ENCODE results near the gene ATOH7. TPM values are rescaled to one million over a fixed set of nuclear protein-coding genes. Genes with fewer than 3 reads are reported as not detected.
"Not testable (repeated sequence)": the region's sequence is repeated elsewhere in the genome, so short reads cannot be mapped to it uniquely, and the experiment has no call there.

The ATOH7 gene
- total RNA-seq, result not detected in 2 replicates

DNA sequence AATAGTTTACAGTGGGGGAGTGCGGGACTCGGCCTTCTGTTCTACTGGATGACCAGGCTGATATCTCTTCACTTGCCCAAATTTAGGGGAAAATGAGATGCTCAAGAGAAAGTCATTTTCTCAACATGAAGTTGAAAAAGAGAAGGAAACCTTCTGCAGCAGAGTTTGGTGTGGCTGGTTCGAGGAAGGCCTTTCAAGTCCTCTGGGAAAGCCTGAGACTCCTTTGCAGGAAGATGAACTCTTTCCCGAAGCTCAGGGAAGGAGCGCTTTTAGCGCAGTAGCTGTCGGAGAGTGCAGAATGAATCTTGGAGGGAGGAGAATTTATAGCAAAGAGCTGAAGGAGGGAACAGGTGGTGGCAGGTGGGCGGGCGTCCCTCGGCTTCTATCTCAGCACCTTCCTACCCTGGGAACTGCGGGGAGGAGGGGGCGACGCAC, at the start of gene ATOH7:
ATOH7 (minus strand) TSS at position 297 of the 435 bp plus-strand sequence. CDS start 436 bp downstream, outside the sequence.
- intact Hi-C loops (cut with micrococcal nuclease), result loop anchor here (5.0 kb wide), 1 partner anchor 100 kb away; the partner anchor contains the start of genes HNRNPH3 and PBLD
- Mint-ChIP-seq H3K4me1 (ENCODE audit: low read depth) (peaks cover 7% of the 10 kb centered on the region), H3K36me3 (ENCODE audit: low read depth) (no peaks in the 10 kb centered on the region), H3K27me3 (ENCODE audit: low read depth) (peaks cover 50% of the 10 kb centered on the region), H3K4me3 (ENCODE audit: low read depth) (peak within 1 kb of the TSS; percentile 76), H3K27ac (no peak within 1 kb of the TSS), H3K9me3 (no peaks in the 10 kb centered on the region)
- no peak for DNase-seq (ENCODE audit: low spot score)

- H3K27ac Mint-ChIP-seq, result no peak overlapping the region
- H3K27me3 Mint-ChIP-seq (ENCODE audit: low read depth), result no peaks in the 10 kb centered on the region
- H3K4me1 Mint-ChIP-seq (ENCODE audit: low read depth), result peaks cover 3% of the 10 kb centered on the region
- no peaks in the 10 kb centered on the region for H3K36me3 Mint-ChIP-seq (ENCODE audit: low read depth)
- no peak for DNase-seq (ENCODE audit: low spot score)
- intact Hi-C loops (cut with micrococcal nuclease), result no loop called here
- H3K4me3 Mint-ChIP-seq (ENCODE audit: low read depth), result no peak overlapping the region
- peaks cover 18% of the 10 kb centered on the region for H3K9me3 Mint-ChIP-seq
These were observed 48.8 kb upstream of the ATOH7 start for GRCh38 chr10:68280758-68281157.

- H3K4me3 Mint-ChIP-seq (ENCODE audit: low read depth); H3K27ac Mint-ChIP-seq; H3K4me1 Mint-ChIP-seq (ENCODE audit: low read depth); H3K36me3 Mint-ChIP-seq (ENCODE audit: low read depth); H3K27me3 Mint-ChIP-seq (ENCODE audit: low read depth); intact Hi-C loops (cut with micrococcal nuclease); DNase-seq (ENCODE audit: low spot score): not testable (repeated sequence)
- H3K9me3 Mint-ChIP-seq, result peaks cover 18% of the 10 kb centered on the region
These were observed 47.2 kb upstream of the ATOH7 start for GRCh38 chr10:68278906-68279753.

- DNase-seq (ENCODE audit: low spot score); H3K27me3 Mint-ChIP-seq (ENCODE audit: low read depth); intact Hi-C loops (cut with micrococcal nuclease); H3K27ac Mint-ChIP-seq; H3K4me1 Mint-ChIP-seq (ENCODE audit: low read depth); H3K36me3 Mint-ChIP-seq (ENCODE audit: low read depth); H3K4me3 Mint-ChIP-seq (ENCODE audit: low read depth): not testable (repeated sequence)
- H3K9me3 Mint-ChIP-seq, result peaks cover 18% of the 10 kb centered on the region
These were observed 45.9 kb upstream of the ATOH7 start for GRCh38 chr10:68277814-68278213.

GRCh38 chr10:68276224-68276623, 44.3 kb upstream of the ATOH7 start:
- H3K9me3 Mint-ChIP-seq, result peaks cover 18% of the 10 kb centered on the region
- no peaks in the 10 kb centered on the region for H3K27me3 Mint-ChIP-seq (ENCODE audit: low read depth)
- DNase-seq (ENCODE audit: low spot score), result no peak
- intact Hi-C loops (cut with micrococcal nuclease), result no loop called here
- H3K4me1 Mint-ChIP-seq (ENCODE audit: low read depth), result no peaks in the 10 kb centered on the region
- no peak overlapping the region for H3K4me3 Mint-ChIP-seq (ENCODE audit: low read depth)
- H3K27ac Mint-ChIP-seq, result no peak overlapping the region
- H3K36me3 Mint-ChIP-seq (ENCODE audit: low read depth), result no peaks in the 10 kb centered on the region

DNA sequence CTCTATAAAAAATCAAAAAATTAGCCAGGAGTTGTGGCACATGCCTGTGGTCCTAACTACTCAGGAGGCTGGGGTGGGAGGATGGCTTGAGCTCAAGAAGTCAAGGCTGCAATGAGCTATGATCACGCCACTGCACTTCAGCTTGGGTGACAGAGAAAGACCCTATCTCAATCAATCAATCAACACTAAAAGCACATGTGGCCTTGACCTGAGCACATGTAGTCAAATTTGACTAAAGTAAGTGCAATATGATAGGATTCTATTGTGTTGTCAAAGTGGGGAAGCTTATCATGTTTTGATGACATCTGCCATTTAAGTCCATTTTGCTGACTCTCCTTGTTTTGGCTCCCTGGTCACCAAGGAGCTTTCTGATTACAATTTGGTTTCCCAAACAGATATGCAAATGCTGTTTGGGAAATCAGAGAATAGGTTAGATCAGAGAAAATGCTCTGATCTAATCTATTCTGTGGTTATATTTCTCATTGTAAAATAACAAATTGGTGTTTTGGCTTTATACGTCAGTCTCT, 43.8 kb upstream of the ATOH7 start:
- no peaks in the 10 kb centered on the region for H3K4me1 Mint-ChIP-seq (ENCODE audit: low read depth)
- intact Hi-C loops (cut with micrococcal nuclease), result no loop called here
- no peak overlapping the region for H3K27ac Mint-ChIP-seq
- no peaks in the 10 kb centered on the region for H3K36me3 Mint-ChIP-seq (ENCODE audit: low read depth)
- no peak for DNase-seq (ENCODE audit: low spot score)
- no peak overlapping the region for H3K4me3 Mint-ChIP-seq (ENCODE audit: low read depth)
- peaks cover 18% of the 10 kb centered on the region for H3K9me3 Mint-ChIP-seq
- H3K27me3 Mint-ChIP-seq (ENCODE audit: low read depth), result no peaks in the 10 kb centered on the region

DNA sequence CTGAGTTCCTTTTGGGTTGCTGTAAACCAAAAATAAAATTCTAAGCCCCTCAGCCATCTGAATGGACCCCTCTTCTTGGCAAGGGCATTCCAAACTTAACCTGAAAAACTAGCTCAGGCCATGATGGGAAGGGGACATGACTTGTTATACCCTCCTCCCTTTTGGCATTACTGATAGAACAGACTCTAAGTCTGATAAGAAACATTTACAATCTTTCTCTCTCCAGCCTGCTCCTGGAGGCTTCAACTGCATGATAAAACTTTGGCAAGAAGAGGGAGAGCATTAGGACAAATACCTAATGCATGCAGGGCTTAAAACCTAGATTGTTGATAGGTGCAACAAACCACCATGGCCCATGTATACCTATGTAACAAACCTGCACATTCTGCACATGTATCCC, 40.9 kb upstream of the ATOH7 start:
- no peaks in the 10 kb centered on the region for H3K4me1 Mint-ChIP-seq (ENCODE audit: low read depth)
- no peak overlapping the region for H3K4me3 Mint-ChIP-seq (ENCODE audit: low read depth)
- no peak overlapping the region for H3K27ac Mint-ChIP-seq
- intact Hi-C loops (cut with micrococcal nuclease), result no loop called here
- peaks cover 12% of the 10 kb centered on the region for H3K9me3 Mint-ChIP-seq
- no peaks in the 10 kb centered on the region for H3K36me3 Mint-ChIP-seq (ENCODE audit: low read depth)
- H3K27me3 Mint-ChIP-seq (ENCODE audit: low read depth), result no peaks in the 10 kb centered on the region
- DNase-seq (ENCODE audit: low spot score), result no peak

GRCh38 chr10:68271196-68271882, 39.4 kb upstream of the ATOH7 start:
- no peak for DNase-seq (ENCODE audit: low spot score)
- Mint-ChIP-seq H3K27me3 (ENCODE audit: low read depth) (no peaks in the 10 kb centered on the region), H3K27ac (no peak overlapping the region), H3K9me3 (peaks cover 3% of the 10 kb centered on the region), H3K4me3 (ENCODE audit: low read depth) (no peak overlapping the region), H3K4me1 (ENCODE audit: low read depth) (no peaks in the 10 kb centered on the region), H3K36me3 (ENCODE audit: low read depth) (no peaks in the 10 kb centered on the region)
- intact Hi-C loops (cut with micrococcal nuclease), result no loop called here

DNA sequence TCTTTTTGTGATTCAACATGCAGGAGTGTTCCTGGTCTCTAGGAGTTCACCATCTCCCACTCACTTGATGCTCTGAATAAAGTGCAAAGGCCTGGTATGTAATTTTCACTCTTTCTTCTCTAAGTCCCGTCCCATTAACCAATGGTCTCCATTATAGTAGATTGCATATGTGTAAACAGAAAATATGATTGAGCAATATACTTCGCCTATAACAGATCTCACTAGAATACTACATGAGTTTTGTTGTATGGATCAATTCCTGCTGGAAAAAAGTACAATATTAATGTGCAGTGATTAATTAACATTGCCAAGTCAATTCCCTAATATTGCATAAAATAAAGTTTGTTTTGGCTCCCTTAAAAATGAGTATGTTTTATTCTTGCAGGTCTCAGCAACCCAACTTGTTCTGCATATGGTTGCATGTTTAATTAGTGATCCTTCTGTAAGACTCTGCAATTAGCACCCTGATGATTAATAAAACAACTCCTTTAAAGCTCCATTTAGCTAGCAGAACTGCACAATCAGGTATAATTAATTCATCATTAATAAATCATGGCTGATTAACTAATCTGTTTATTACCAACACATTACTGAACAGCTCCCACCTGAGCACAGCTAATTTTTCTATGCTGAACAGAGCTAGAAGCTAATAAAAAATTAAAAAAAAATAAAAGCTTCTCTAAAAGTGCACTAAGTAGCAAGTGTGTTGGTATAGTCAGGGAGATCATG, 37.8 kb upstream of the ATOH7 start:
- H3K27me3 Mint-ChIP-seq (ENCODE audit: low read depth), result no peaks in the 10 kb centered on the region
- no peaks in the 10 kb centered on the region for H3K9me3 Mint-ChIP-seq
- no peaks in the 10 kb centered on the region for H3K36me3 Mint-ChIP-seq (ENCODE audit: low read depth)
- no peak for DNase-seq (ENCODE audit: low spot score)
- no peak overlapping the region for H3K4me3 Mint-ChIP-seq (ENCODE audit: low read depth)
- no peaks in the 10 kb centered on the region for H3K4me1 Mint-ChIP-seq (ENCODE audit: low read depth)
- H3K27ac Mint-ChIP-seq, result no peak overlapping the region
- intact Hi-C loops (cut with micrococcal nuclease), result no loop called here

GRCh38 chr10:68261132-68261856, 29.4 kb upstream of the ATOH7 start:
- peaks cover 15% of the 10 kb centered on the region for H3K27me3 Mint-ChIP-seq (ENCODE audit: low read depth)
- no peak overlapping the region for H3K4me3 Mint-ChIP-seq (ENCODE audit: low read depth)
- H3K27ac Mint-ChIP-seq, result no peak overlapping the region
- no peaks in the 10 kb centered on the region for H3K4me1 Mint-ChIP-seq (ENCODE audit: low read depth)
- intact Hi-C loops (cut with micrococcal nuclease), result no loop called here
- no peaks in the 10 kb centered on the region for H3K36me3 Mint-ChIP-seq (ENCODE audit: low read depth)
- DNase-seq (ENCODE audit: low spot score), result no peak
- H3K9me3 Mint-ChIP-seq, result no peaks in the 10 kb centered on the region

DNA sequence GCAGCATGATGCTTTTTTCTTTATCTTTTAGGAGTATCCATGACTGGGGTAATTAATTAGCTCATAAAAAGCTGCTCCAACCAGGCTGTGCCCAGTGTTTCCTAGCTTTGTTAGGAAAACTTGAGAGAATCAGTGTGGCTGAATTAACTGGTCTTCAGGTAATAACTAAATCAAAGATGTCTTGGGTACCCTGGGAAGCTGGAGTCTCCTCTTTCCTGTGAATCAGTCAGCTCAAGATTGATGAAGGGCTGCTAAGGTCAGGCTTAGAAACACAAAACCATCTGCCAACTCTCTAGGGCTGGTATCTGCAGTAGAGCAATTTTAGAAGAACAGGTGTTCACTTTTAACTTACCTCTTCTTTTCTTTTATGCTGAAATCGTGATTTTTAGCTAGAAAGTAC, 21.4 kb upstream of the ATOH7 start:
- intact Hi-C loops (cut with micrococcal nuclease), result no loop called here
- peaks cover 13% of the 10 kb centered on the region for H3K27me3 Mint-ChIP-seq (ENCODE audit: low read depth)
- H3K4me1 Mint-ChIP-seq (ENCODE audit: low read depth), result peaks cover 3% of the 10 kb centered on the region
- DNase-seq (ENCODE audit: low spot score), result no peak
- no peak overlapping the region for H3K27ac Mint-ChIP-seq
- H3K4me3 Mint-ChIP-seq (ENCODE audit: low read depth), result no peak overlapping the region
- no peaks in the 10 kb centered on the region for H3K36me3 Mint-ChIP-seq (ENCODE audit: low read depth)
- H3K9me3 Mint-ChIP-seq, result no peaks in the 10 kb centered on the region

Data from activated T-helper 2 cell treated with anti-CD3 and anti-CD28 coated beads, Interferon-gamma antibody, Interleukin-2, Interleukin-4, amounts not matched to agents 10 μg/mL and 5 μg/mL and 100 μg/mL, durations not matched to agents 14 hours and 24 hours and 36 hours (primary cell).